Endometrial microvascular endothelial cells (primary cell): ENCODE results near the gene RERE. TPM values are rescaled to one million over a fixed set of nuclear protein-coding genes. Genes with fewer than 3 reads are reported as not detected.
"Not testable (repeated sequence)": the region's sequence is repeated elsewhere in the genome, so short reads cannot be mapped to it uniquely, and the experiment has no call there.

Experiments used
- in situ Hi-C: cut with HindIII; loops from 2 replicates; pipeline ENCODE4 v1.10.0; 2017; ENCODE audit warnings: low sequenced_read_pairs, low pct_unique_long_range_greater_than_20kb; ENCODE audit errors: inconsistent ontology term
- total RNA-seq: library from RNA; depleted of rRNA; stranded (reverse); fragments of >200 nt; gene quantifications from one replicate; pipeline ENCODE4 v1.2.3, GENCODE V29; 2015; ENCODE audit errors: inconsistent ontology term

Gene RERE
- total RNA-seq, 1 donor from 2014 or later: 16.5 TPM

DNA sequence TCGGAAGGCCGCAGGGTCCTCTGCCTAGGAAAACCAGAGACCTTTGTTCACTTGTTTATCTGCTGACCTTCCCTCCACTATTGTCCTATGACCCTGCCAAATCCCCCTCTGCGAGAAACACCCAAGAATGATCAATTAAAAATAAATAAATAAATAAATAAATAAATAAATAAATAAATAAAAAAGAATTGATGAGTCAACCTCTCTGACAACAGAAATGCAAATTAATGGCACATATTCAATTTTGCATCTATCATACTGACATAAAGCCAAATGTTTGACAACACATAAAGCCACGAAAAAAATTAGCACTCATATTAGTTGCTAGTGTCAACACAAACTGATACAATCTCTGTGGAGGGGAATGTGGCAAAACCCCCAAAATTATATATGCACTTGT is 314.5 kb downstream of the RERE start:
- in situ Hi-C loops: not testable (repeated sequence)

DNA sequence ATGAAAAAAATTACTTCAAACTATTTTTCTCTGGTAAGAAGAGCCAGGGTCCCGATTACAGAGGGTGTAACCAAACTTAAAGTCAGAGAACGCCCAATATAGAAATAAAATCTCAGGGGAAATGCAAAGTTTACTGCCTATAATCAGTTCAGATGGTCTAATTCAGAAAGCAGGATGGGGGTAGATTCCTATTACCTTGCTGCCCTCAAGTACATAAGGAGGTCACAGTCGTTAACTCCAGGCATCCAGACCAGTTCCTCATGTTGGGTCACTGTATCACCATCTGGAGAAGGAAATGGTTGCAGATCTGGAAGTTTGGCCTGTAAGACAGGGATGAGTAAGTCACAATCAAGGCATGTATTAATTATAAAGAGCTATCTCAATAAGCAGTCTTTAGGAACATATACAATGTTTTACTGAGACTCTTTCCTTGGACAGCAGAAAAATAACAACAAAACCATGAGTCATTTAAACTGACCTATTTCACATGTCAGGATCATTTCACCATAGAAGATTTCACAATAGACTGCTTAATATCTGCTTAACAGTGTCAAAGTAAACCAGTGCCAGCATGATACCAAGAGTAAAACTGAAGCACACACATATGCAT is 320.1 kb downstream of the RERE start:
- in situ Hi-C loops: no loop called here

DNA sequence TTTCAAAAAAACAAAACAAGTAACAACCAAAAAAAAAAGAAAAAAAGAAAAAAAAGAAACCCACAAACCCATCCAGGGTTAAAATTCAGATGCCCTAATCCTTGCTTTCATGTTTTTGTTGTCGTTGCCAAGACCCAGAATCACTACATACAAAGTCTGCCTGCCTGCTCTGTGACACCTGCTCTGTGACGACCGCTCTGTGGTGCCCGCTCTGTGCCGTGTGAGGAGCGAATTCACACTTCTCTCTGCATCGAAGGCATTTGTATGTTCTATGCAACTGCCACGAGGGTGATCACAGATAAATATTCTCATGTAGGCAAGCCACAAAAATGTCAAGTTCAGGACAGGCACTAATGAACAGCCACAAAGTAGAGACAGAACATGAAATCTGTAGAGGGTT is 321.0 kb downstream of the RERE start:
- in situ Hi-C loops: no loop called here

DNA sequence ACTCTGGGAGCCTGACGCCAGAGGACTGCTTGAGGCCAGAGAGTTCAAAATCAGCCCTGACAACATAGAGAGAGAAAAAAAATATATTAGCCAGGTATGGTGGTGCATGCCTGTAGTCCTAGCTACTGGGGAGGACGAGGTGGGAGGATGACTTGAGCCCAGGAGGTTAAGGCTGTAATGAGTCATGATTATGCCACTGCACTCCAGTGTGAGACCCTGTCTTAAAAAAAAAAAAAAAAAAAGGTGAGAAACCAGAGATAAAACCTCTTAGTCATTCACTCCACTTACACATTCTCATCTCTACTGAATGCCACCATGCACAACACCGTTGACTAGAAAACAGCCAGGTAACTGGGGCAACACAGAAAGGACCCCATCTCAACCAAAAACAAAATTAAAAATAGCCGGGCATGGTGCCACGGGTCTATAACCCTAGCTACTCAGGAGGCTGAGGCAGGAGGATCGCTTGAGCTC is 321.5 kb downstream of the RERE start:
- in situ Hi-C loops: no loop called here

DNA sequence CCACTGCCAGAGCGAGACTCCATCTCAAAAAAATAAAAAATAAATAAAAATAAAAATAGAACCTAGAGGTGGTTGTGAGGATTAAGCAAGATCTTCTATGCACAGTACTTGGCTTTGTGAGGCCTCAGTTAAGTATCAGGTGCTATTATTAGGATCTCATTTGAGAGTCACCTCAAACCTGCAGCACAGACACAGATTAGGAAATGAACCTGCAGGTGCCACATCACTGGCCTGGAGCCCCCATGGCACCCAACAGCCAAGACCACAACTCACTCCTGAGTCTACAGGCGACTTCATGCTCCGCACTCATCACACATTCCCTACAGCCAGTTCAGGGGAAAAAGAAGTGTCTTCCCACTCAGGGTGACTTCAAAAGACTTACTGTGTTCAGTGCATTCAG is 322.8 kb downstream of the RERE start:
- in situ Hi-C loops: no loop called here

DNA sequence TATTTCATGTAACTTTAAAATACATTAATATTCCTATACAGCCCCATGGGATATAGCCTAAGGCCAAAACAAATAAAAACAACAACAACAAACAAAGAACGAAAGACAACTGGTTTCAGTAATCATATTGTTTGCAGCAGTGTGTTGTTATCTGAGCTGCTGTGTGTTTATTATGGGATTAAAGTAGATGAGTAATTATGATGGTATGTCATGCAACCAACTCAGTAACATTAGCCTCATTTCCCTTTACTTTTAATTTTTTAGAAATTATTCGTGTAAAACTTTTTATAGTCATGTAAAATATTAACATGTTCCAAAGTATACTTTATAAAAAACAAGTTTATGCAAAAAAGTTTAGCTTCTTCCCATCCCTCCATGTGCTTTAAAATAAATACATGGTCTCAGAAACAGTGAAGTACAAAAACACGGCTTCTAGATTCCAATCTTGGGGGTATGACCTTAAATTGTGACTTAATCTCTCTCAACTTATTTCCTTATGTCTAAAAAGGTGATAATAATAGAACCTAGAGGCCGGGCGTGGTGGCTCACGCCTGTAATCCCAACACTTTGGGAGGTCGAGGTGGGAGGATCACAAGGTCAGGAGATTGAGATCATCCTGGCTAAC is 323.4 kb downstream of the RERE start:
- in situ Hi-C loops: no loop called here

DNA sequence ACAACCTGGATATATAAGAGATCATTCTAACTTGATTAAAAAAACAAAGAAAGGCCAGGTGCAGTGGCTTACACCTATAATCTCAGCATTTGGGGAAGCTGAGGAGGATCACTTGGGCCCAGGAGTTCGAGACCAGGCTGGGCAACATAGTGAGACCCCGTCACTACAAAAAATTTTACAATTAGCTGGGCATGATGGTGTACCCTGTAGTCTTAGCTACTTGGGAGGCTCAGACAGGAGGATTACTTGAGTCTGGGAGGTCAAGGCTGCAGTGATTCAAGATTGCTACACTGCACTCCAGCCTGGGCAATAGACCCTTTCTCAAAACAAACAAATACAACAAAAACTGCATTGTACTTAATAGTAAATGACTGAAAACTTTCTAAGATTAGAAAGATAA is 330.2 kb downstream of the RERE start:
- in situ Hi-C loops: no loop called here

DNA sequence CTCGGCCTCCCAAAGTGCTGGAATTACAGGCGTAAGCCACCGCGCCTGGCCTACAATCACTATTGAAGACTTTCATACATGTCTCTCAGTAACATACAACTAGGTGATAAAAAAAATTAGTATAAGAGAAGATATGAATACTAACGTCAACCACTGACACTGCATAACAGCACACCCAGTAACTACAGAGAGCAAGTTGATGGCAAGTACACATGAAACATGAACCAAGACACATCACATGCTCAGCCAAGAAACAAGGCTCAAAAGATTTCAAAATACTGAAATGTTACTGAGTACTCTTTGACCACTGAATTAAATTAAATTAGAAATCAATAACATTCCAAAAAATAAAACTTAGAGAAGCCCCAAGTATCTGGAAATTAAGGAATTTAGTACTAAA is 331.4 kb downstream of the RERE start:
- in situ Hi-C loops: no loop called here

DNA sequence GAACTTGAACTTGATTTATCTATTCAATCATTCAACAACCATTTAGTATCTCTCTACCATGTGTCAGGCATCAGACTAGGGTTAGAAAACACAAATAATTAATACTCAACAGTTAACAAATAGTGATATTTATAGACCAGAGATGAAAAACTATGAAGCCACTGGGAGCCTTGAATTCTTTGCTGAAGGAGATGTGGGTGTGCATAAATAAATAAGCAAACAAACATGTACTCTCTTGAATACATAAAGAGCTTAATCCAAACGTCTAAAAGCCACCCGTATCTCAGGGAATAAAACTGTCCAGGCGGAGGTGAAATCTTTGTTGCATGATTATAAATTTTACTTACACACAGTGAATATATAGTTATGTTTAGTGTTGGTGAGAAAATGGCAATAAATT is 333.9 kb downstream of the RERE start:
- in situ Hi-C loops: no loop called here

DNA sequence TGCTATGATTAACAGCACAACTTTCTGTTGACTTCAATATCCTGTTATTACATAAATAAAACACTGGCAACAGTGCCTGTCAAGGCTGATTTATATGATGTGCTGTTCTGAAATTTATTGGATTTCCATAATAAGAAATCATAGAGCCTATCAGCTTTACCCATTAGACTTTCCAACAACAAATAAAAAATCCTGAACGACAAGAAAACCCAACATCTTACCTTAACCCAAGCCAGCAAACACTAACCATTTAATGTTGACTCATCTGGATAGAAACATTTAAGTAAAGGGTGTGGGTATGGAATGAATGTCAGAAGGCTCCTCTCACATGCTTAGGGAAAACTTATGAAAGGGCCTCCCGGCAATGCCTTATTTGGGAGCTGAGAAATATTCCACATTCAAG is 334.5 kb downstream of the RERE start:
- in situ Hi-C loops: no loop called here

DNA sequence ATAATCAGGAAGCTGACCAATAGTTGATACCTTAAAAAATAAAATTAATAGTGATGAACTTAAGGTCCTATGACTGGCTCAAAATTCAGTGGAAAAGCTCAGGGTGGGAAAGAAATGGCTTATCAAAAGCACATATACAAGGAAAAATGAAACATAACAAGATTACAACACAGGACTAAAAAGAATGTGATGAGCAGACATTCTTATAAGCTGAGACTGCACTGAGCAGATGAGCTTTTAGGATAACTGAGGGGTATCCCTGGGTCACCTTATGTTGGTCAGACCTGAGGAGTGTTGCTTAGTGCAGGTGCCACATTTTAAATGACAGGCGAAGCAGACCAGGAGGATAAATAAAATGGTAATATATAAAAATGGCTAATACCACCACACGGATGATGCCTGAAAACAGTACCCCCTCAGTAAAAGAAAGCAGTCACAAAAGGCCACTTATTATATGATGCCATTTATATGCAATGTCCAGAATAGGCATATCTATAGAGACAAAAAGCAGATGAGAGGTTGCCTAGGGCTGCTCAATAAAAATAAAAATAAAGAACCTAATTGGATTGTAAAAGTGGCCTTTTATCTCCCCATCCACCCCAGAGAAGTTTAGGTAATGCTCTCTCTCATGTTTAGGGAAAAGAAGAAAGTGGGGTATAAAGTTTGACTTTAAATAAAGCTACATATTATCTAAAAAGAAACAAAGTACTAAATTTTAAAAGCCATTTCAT is 335.6 kb downstream of the RERE start:
- in situ Hi-C loops: no loop called here

DNA sequence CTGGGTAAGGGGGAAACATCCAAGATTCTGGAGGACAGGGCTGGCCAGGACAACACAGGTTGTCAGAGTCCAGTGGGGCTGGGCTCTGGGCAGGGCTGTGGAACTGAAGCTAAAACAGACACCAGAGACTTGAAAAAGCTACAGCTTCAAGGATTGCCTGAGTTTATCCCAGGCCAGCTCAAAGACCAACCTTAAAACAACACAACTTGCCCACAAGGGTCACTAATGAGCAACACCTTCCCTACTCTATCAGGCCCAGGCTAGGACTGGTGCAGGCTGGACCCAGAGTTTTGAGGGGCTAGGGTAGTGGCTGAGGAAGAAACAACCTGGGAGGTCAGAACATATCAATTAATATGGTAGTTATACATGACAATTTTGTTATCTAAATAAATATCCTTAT is 338.9 kb downstream of the RERE start:
- in situ Hi-C loops: no loop called here

DNA sequence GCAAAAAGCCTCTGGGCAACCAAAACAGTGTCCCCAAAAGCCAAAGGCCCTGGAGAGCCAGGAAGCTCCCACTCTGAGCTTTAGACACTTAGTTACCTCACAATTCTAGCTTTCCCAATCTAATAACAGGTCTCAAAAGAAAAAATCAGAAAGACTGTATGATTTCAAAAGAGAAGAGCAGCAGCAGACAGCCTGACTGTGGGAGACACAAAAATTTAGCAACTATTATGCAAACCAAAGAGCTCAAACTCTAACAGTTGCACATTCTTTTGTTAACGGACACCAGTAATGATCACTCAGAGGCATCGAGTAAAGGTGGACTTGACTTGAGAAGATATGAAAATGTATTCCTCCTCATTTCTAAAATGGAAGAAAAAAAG is 339.5 kb downstream of the RERE start:
- in situ Hi-C loops: no loop called here

DNA sequence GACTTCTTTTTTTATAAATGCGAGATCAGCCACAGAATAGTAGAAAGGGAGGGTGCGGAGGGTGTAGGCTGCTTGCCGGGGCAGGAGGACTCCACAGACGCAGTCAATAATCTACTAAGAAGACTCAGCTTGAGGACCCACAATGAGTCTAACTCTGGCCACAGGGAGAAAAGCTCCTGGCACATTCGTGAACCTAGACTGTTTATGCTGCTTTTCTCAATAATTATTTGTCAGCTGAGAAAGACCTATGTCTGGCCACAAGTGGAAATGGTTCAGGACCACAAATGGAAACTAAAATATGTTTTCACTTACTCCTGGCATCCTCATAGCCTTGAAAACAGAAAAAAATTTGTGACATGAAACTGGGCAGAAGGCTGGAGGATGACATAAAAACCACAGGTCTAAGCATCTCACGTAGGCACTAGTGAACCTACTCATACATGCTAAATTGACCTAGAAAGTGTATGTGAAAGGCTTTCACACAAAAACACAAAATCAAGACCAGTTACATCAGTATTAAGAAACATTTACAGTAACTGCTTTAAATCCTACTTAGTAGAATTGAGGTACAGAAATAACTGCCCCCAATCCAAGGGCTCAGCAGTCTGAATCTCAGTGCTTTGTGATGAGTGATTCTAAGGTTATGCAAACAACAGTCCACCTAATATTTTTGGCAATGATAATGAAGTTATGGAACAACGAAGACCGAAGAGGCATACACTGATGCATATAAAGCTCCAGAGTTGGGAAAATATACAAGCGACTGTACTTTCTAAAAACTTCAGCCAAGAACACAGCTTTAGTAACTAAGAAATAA is 340.1 kb downstream of the RERE start:
- in situ Hi-C loops: no loop called here

DNA sequence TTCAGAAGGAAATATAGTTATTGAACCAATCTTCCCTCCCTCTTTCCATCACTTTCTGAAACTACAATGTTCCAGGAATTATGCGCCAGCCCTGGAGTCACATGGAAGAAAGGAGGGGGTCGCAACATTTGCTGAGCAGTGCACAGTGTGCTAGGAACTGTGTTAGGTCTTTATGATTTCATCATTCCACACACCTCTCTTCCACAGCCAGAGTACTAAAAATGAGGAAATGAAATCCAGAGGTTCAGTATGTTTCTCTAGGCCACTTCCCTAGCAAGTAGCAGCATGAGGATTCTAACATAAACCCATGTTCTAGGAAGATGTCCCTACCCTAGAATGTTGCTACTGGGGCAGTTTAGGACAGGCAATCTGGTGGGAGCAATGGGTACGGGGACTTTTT is 341.4 kb downstream of the RERE start:
- in situ Hi-C loops: no loop called here

DNA sequence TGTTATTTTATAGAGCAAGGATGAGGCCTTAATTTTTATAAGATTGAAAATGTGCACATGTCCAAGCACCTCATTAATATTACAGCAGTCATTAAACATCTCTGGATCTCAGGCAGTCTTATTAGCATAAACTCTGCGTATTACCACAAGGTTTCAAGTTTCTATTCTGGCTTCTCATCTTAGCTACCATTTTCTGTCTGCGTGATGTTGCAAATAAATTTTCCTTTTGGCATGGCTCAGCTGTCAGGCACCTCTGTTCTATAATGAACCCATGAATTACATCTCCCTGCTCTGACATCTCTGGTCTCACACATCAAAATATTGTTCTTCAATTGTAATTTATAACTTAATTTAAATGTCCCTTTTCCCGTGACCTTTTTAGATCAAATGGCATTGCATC is 343.1 kb downstream of the RERE start:
- in situ Hi-C loops: no loop called here

DNA sequence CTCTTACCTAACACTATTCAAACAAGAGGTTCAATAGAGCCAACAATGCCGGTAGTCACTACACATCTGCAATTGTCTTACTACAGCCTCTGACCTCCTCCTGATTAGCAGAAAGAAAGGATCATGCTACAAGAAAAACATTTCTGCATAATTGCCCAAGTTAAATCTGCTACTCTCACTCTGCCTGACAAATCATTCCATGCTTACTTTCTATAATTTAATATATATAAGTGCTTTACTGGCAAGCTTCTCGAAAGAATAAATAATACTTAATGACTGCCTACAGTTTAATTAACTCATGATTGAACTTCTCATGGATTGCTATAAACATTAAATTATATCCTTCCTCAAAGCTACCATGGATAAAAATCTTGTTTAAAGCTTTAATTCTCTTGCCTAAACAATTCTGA is 343.5 kb downstream of the RERE start:
- in situ Hi-C loops: no loop called here

DNA sequence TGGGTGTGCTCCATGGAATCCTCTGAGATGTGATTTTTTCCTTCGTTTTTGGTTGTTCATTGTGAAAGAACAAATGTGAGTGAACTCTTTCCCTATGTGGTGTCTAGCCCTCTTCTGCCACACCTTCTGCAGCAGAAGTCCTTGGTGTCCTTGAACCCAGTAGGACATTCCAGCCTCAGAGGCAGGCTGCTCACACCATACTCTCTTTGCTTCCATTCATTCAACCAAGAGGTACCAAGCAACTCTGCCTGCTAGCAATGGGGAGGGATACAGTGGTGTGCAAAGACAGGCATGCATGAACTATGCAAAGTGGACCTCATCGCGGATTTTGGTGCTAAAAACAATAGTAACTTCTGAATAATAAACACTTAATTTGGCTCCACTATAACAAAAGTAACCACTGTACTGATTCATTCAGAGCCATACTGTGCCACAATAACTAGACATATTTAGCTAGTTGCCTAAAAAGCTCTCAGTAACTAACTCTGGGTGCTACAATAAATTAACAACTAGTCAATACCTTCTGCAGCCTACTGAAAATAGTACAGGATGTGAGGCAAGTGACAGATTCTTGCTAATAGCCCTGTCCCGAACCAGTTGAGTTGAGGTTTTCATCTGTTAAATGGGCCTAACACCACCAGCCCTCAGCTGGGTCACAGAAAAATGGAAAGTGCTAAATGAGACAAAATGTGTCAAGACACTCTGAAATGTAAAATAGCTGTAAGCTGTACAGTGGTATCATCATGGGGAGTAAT is 344.1 kb downstream of the RERE start:
- in situ Hi-C loops: no loop called here

DNA sequence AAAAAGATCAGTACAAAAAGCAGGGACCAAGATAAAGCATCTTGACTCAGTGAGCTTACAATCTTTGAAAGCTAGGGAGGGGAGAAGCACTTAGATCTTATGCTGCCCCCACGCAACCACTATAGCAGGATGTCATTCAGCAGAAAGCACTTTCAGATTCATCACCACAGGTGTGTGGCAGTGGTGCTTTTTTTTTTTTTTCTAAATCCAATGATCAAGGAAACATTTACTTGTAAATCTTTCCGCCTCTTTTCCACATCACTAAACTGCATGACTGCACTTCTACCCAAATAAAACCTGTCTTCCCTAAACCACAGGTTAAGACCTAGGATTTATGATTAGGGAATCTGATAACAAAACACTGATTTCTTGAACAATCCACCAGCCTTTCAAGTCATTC is 344.8 kb downstream of the RERE start:
- in situ Hi-C loops: no loop called here
